ENCODE data around the gene FNIP2.

- no peak for TF ChIP-seq ATF2 (CRISPR knock-in tag; IDR thresholded peaks at IDR 0.05)
- TF ChIP-seq TSC22D4 (tag; IDR thresholded peaks at IDR 0.05), result no peak
- TF ChIP-seq EZH2 (IDR thresholded peaks at IDR 0.05; ENCODE audit: borderline replicate concordance, low read depth, low read length), result no peak
- TF ChIP-seq ZNF785 (CRISPR knock-in tag; IDR thresholded peaks at IDR 0.05), result no peak
- TF ChIP-seq KAT7 (CRISPR knock-in tag; IDR thresholded peaks at IDR 0.05; ENCODE audit: borderline replicate concordance), result no peak
- no peak for TF ChIP-seq PRPF4 (IDR thresholded peaks at IDR 0.05; ENCODE audit: insufficient read depth, low read depth, low read length, poor library complexity, severe bottlenecking)
- no peak for TF ChIP-seq CTCF (IDR thresholded peaks at IDR 0.05 in 2 of 3, conservative IDR thresholded peaks at IDR 0.05 in 1 of 3; ENCODE audit: insufficient read depth in 2 of 3, low read depth in 1 of 3, low read length in 3 of 3)
- no peak for TF ChIP-seq NFE2L1 (tag; IDR thresholded peaks at IDR 0.05; ENCODE audit: borderline replicate concordance, low read depth)
- no peak for TF ChIP-seq ELF1 (tag; IDR thresholded peaks at IDR 0.05)
- TF ChIP-seq RAD51 (IDR thresholded peaks at IDR 0.05; ENCODE audit: borderline replicate concordance, low read depth), result no peak
- TF ChIP-seq CHCHD3 (CRISPR knock-in tag; IDR thresholded peaks at IDR 0.05), result no peak
- no peak for TF ChIP-seq ZBTB49 (CRISPR knock-in tag; IDR thresholded peaks at IDR 0.05; ENCODE audit: borderline replicate concordance)
- TF ChIP-seq BHLHE40 (IDR thresholded peaks at IDR 0.05; ENCODE audit: low read length), result no peak
- no peak for TF ChIP-seq FOXK2 (conservative IDR thresholded peaks at IDR 0.05 in 1 of 2, IDR thresholded peaks at IDR 0.05 in 1 of 2; ENCODE audit: low read depth in 2 of 2)
These were observed 53.5 kb downstream of the FNIP2 start for GRCh38 chr4:158822348-158822747.

Measured in K562 (cell line).